ENCODE data around the gene APLP2.

DNA sequence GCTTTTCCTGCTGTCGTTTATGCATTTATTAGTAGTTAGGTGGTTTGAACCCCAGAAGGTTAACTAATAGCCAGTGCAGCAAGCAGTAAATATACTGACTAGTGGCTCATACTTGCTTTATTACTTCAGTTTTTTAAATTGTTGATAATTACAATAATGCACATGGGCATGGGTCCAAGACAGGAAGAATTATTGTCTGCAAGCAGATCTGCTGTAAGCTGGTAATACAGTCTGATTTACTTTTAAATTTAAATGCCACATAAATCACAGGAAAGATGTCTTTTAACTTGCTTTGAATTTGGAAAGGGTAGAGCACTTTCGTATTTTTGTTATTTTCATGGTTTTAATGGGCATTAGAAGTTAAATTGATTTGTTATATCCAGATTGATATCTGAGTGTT is 27.1 kb downstream of the APLP2 start:
- TF ChIP-seq ZNF354B (CRISPR knock-in tag; IDR thresholded peaks at IDR 0.05) (no peak), TAF1 (CRISPR knock-in tag; IDR thresholded peaks at IDR 0.05) (no peak), CTCF (CRISPR knock-in tag; IDR thresholded peaks at IDR 0.05) (no peak), MYNN (CRISPR knock-in tag; IDR thresholded peaks at IDR 0.05; ENCODE audit: low read depth) (no peak), YEATS2 (CRISPR knock-in tag; IDR thresholded peaks at IDR 0.05; ENCODE audit: borderline replicate concordance) (no peak), SMAD9 (CRISPR knock-in tag; IDR thresholded peaks at IDR 0.05) (no peak), ATF3 (CRISPR knock-in tag; IDR thresholded peaks at IDR 0.05) (no peak)
- TF ChIP-seq, protein P1, sequence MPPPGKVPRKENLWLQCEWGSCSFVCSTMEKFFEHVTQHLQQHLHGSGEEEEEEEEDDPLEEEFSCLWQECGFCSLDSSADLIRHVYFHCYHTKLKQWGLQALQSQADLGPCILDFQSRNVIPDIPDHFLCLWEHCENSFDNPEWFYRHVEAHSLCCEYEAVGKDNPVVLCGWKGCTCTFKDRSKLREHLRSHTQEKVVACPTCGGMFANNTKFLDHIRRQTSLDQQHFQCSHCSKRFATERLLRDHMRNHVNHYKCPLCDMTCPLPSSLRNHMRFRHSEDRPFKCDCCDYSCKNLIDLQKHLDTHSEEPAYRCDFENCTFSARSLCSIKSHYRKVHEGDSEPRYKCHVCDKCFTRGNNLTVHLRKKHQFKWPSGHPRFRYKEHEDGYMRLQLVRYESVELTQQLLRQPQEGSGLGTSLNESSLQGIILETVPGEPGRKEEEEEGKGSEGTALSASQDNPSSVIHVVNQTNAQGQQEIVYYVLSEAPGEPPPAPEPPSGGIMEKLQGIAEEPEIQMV (CRISPR knock-in tag; IDR thresholded peaks at IDR 0.05; ENCODE audit: low read depth): no peak
- TF ChIP-seq, protein P2, sequence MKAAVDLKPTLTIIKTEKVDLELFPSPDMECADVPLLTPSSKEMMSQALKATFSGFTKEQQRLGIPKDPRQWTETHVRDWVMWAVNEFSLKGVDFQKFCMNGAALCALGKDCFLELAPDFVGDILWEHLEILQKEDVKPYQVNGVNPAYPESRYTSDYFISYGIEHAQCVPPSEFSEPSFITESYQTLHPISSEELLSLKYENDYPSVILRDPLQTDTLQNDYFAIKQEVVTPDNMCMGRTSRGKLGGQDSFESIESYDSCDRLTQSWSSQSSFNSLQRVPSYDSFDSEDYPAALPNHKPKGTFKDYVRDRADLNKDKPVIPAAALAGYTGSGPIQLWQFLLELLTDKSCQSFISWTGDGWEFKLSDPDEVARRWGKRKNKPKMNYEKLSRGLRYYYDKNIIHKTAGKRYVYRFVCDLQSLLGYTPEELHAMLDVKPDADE (CRISPR knock-in tag; IDR thresholded peaks at IDR 0.05): no peak
- TF ChIP-seq, protein P3, sequence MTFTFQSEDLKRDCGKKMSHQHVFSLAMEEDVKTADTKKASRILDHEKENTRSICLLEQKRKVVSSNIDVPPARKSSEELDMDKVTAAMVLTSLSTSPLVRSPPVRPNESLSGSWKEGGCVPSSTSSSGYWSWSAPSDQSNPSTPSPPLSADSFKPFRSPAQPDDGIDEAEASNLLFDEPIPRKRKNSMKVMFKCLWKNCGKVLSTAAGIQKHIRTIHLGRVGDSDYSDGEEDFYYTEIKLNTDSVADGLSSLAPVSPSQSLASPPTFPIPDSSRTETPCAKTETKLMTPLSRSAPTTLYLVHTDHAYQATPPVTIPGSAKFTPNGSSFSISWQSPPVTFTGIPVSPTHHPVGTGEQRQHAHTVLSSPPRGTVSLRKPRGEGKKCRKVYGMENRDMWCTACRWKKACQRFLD (CRISPR knock-in tag; IDR thresholded peaks at IDR 0.05; ENCODE audit: borderline replicate concordance): no peak
- TF ChIP-seq, protein P4, sequence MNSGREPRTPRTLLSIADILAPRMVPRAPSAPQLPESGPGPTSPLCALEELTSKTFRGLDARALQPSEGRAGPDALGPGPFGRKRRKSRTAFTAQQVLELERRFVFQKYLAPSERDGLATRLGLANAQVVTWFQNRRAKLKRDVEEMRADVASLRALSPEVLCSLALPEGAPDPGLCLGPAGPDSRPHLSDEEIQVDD (CRISPR knock-in tag; IDR thresholded peaks at IDR 0.05; ENCODE audit: borderline replicate concordance): no peak

Data from HepG2 (cell line).